DOHH2 (cell line): ENCODE data around the gene SLC7A6OS.

Experiments
- EZH2phosphoT487 ChIP-seq: fragments of 200-600 bp; sonication (generic); IDR thresholded peaks from 2 replicates; pipeline ENCODE4 v1.6.1; 2017; ENCODE audit warnings: borderline replicate concordance, mild to moderate bottlenecking, antibody characterized with exemption, low read length, moderate library complexity, mixed read lengths
- TF ChIP-seq, protein P1 (sequence below): fragments of 200-600 bp; sonication (generic); IDR thresholded peaks from one replicate; pipeline ENCODE4 v1.5.1; 2014; ENCODE audit warnings: antibody characterized with exemption, mild to moderate bottlenecking, low read depth, low read length; ENCODE audit not compliant: poor library complexity, severe bottlenecking

DNA sequence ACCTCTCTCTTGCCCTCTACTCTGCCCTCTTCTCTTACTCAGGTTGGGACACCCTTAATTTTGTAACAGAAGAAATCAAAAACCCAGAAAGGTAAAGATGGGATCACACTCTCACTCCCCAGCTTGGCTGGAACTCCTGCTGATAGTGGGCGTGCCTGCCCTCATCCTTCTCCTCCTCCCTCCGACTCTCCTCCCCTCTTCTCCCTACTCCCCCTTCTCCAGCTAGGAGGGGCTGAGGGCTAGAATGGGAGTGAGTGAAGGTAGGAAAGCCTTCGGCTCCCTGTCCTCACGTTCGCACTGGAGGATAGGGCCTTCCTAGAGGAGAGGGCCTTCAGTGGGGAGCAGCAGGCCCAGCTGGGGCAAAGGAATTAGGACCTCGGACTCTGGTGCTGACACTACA is 20.3 kb downstream of the SLC7A6OS start:
- TF ChIP-seq, protein P1, sequence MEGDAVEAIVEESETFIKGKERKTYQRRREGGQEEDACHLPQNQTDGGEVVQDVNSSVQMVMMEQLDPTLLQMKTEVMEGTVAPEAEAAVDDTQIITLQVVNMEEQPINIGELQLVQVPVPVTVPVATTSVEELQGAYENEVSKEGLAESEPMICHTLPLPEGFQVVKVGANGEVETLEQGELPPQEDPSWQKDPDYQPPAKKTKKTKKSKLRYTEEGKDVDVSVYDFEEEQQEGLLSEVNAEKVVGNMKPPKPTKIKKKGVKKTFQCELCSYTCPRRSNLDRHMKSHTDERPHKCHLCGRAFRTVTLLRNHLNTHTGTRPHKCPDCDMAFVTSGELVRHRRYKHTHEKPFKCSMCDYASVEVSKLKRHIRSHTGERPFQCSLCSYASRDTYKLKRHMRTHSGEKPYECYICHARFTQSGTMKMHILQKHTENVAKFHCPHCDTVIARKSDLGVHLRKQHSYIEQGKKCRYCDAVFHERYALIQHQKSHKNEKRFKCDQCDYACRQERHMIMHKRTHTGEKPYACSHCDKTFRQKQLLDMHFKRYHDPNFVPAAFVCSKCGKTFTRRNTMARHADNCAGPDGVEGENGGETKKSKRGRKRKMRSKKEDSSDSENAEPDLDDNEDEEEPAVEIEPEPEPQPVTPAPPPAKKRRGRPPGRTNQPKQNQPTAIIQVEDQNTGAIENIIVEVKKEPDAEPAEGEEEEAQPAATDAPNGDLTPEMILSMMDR: no peak
- no peak for TF ChIP-seq EZH2phosphoT487
